ENCODE results near the gene TSPEAR.

DNA sequence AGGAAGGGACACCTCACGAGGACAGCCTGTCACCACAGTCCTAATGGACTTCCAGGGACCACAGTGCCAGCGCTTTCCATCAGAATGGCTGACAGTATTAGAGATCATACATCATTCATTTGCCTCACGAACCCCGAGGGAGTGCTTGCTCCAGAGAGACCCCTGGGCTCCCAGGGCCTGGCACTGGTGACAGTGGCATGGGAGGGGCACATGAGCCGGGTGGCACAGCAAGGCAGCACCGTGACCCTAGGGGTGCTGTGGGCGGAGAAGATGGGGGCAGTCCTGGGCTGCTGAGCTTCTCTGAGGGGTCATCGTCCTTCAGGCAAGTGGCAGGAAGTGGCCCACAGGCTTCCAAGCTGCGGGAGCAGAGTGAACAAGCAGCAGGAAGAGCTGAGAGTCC lies 16.4 kb upstream of the TSPEAR start:
- TF ChIP-seq, protein P1, sequence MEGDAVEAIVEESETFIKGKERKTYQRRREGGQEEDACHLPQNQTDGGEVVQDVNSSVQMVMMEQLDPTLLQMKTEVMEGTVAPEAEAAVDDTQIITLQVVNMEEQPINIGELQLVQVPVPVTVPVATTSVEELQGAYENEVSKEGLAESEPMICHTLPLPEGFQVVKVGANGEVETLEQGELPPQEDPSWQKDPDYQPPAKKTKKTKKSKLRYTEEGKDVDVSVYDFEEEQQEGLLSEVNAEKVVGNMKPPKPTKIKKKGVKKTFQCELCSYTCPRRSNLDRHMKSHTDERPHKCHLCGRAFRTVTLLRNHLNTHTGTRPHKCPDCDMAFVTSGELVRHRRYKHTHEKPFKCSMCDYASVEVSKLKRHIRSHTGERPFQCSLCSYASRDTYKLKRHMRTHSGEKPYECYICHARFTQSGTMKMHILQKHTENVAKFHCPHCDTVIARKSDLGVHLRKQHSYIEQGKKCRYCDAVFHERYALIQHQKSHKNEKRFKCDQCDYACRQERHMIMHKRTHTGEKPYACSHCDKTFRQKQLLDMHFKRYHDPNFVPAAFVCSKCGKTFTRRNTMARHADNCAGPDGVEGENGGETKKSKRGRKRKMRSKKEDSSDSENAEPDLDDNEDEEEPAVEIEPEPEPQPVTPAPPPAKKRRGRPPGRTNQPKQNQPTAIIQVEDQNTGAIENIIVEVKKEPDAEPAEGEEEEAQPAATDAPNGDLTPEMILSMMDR (IDR thresholded peaks at IDR 0.05): no peak
- TF ChIP-seq EZH2 (IDR thresholded peaks at IDR 0.05; ENCODE audit: borderline replicate concordance, insufficient read depth, low read depth, low read length, poor library complexity, severe bottlenecking): no peak

All from B cell (primary cell).